H9 (cell line): Measurements from ENCODE around the gene TSPAN31. TPM values are rescaled to one million over a fixed set of nuclear protein-coding genes. Genes with fewer than 3 reads are reported as not detected.

Experiments used
- DNase-seq: peaks from one replicate; pipeline ENCODE4 v3.0.0-alpha.2; 2017
- H2AFZ ChIP-seq: one replicate; pipeline ENCODE4 v1.6.1; 2013; ENCODE audit warnings: mild to moderate bottlenecking, low read length, control low read depth, moderate library complexity
- H2AK5ac ChIP-seq: 2 replicates; pipeline ENCODE4 v1.6.1; 2013; ENCODE audit warnings: low read length, control low read depth, mixed read lengths; ENCODE audit not compliant: insufficient read length
- H2BK120ac ChIP-seq: one replicate; pipeline ENCODE4 v1.6.1; 2013; ENCODE audit warnings: low read depth, mild to moderate bottlenecking, low read length, control low read depth, inconsistent platforms; ENCODE audit not compliant: poor library complexity, severe bottlenecking
- H2BK12ac ChIP-seq: 2 replicates; pipeline ENCODE4 v1.6.1; 2013; ENCODE audit warnings: low read length, control low read depth, mixed read lengths, low read depth; ENCODE audit not compliant: insufficient read length
- H2BK15ac ChIP-seq: 2 replicates; pipeline ENCODE4 v1.6.1; 2013; ENCODE audit warnings: low read depth, low read length, control low read depth
- H2BK20ac ChIP-seq: one replicate; pipeline ENCODE4 v1.6.1; 2013; ENCODE audit warnings: low read depth, mild to moderate bottlenecking, low read length, control low read depth, inconsistent platforms; ENCODE audit not compliant: poor library complexity, severe bottlenecking
- H2BK5ac ChIP-seq: 2 replicates; pipeline ENCODE4 v1.6.1; 2013; ENCODE audit warnings: low read length, control low read depth, mixed read lengths; ENCODE audit not compliant: insufficient read length
- H3K14ac ChIP-seq: 2 replicates; pipeline ENCODE4 v1.6.1; 2013; ENCODE audit warnings: low read length, control low read depth; ENCODE audit not compliant: insufficient read depth
- H3K18ac ChIP-seq: 2 replicates; pipeline ENCODE4 v1.6.1; 2013; ENCODE audit warnings: low read depth, mild to moderate bottlenecking, mixed read lengths, low read length, control low read depth; ENCODE audit not compliant: insufficient read length
- H3K23ac ChIP-seq: 2 replicates; pipeline ENCODE4 v1.6.1; 2013; ENCODE audit warnings: low read length, control low read depth, mixed read lengths, low read depth; ENCODE audit not compliant: insufficient read length
- H3K23me2 ChIP-seq: 2 replicates; pipeline ENCODE4 v1.6.1; 2013; ENCODE audit warnings: low read depth, mild to moderate bottlenecking, mixed read lengths, low read length, control low read depth; ENCODE audit not compliant: insufficient read length, poor library complexity, severe bottlenecking
- H3K27ac ChIP-seq: 2 replicates; pipeline ENCODE4 v1.5.1; 2013; ENCODE audit warnings: low read length, control low read depth, mixed read lengths, low read depth; ENCODE audit not compliant: insufficient read length
- H3K27me3 ChIP-seq: 2 replicates; pipeline ENCODE4 v1.6.1; 2013; ENCODE audit warnings: low read length, control low read depth, inconsistent platforms; ENCODE audit not compliant: insufficient read depth
- H3K4ac ChIP-seq: 2 replicates; pipeline ENCODE4 v1.6.1; 2013; ENCODE audit warnings: low read depth, mild to moderate bottlenecking, control low read depth, inconsistent platforms, low read length, moderate library complexity
- H3K4me1 ChIP-seq: 2 replicates; pipeline ENCODE4 v1.6.1; 2013; ENCODE audit warnings: low read length, control low read depth, inconsistent platforms; ENCODE audit not compliant: insufficient read depth
- H3K4me2 ChIP-seq: 2 replicates; pipeline ENCODE4 v1.6.1; 2013; ENCODE audit warnings: low read length, control low read depth, mixed read lengths; ENCODE audit not compliant: insufficient read length, insufficient read depth
- H3K56ac ChIP-seq: 2 replicates; pipeline ENCODE4 v1.6.1; 2013; ENCODE audit warnings: low read depth, mild to moderate bottlenecking, mixed read lengths, low read length, control low read depth; ENCODE audit not compliant: insufficient read length
- H3K79me1 ChIP-seq: 2 replicates; pipeline ENCODE4 v1.6.1; 2013; ENCODE audit warnings: low read depth, mild to moderate bottlenecking, moderate library complexity, low read length, control low read depth, inconsistent platforms; ENCODE audit not compliant: insufficient read depth, poor library complexity, severe bottlenecking
- H3K79me2 ChIP-seq: 2 replicates; pipeline ENCODE4 v1.6.1; 2013; ENCODE audit warnings: low read length, control low read depth, inconsistent platforms; ENCODE audit not compliant: insufficient read depth
- H3K9ac ChIP-seq: 2 replicates; pipeline ENCODE4 v1.6.1; 2013; ENCODE audit warnings: low read length, control low read depth, mixed read lengths; ENCODE audit not compliant: insufficient read length; ENCODE audit errors: extremely low read depth
- H3K9me3 ChIP-seq: one replicate; pipeline ENCODE4 v1.6.1; 2013; ENCODE audit warnings: low read depth, low read length, inconsistent platforms; ENCODE audit not compliant: control insufficient read depth
- H3T11ph ChIP-seq: one replicate; pipeline ENCODE4 v1.6.1; 2013; ENCODE audit warnings: mild to moderate bottlenecking, low read length, control low read depth, inconsistent platforms
- H4K20me1 ChIP-seq: one replicate; pipeline ENCODE4 v1.6.1; 2013; ENCODE audit not compliant: control insufficient read depth, insufficient read length, insufficient read depth
- H4K5ac ChIP-seq: 2 replicates; pipeline ENCODE4 v1.6.1; 2013; ENCODE audit warnings: low read depth, mild to moderate bottlenecking, mixed read lengths, low read length, control low read depth; ENCODE audit not compliant: insufficient read length
- H4K8ac ChIP-seq: replicated peaks from 2 replicates; pipeline ENCODE4 v1.6.1; 2013; ENCODE audit warnings: low read length, control low read depth, mixed read lengths, low read depth; ENCODE audit not compliant: insufficient read length
- H4K91ac ChIP-seq: 2 replicates; pipeline ENCODE4 v1.6.1; 2013; ENCODE audit warnings: low read depth, mild to moderate bottlenecking, moderate library complexity, mixed read lengths, low read length, control low read depth; ENCODE audit not compliant: insufficient read length
- H3K27ac Mint-ChIP-seq, 3 experiments: 2 replicates in 2 of 3; 3 replicates in 1 of 3; pipeline ENCODE4 v1.8.0; 2020 to 2021; ENCODE audit warnings: mixed read lengths in 3 of 3, mild to moderate bottlenecking in 1 of 3, moderate library complexity in 1 of 3
- H3K27me3 Mint-ChIP-seq: 2 replicates; pipeline ENCODE4 v1.8.0; 2021; ENCODE audit warnings: low read depth, mild to moderate bottlenecking, moderate library complexity, mixed read lengths
- H3K36me3 Mint-ChIP-seq, 3 experiments: 2 replicates in 2 of 3; 3 replicates in 1 of 3; pipeline ENCODE4 v1.8.0; 2020 to 2021; ENCODE audit warnings: low read depth in 3 of 3, mixed read lengths in 3 of 3; ENCODE audit not compliant: insufficient read depth in 1 of 3
- H3K4me1 Mint-ChIP-seq, 2 experiments: 2 replicates each; pipeline ENCODE4 v1.8.0; 2020; ENCODE audit warnings: mixed read lengths in 2 of 2
- H3K4me3 Mint-ChIP-seq, 2 experiments: 2 replicates in 1 of 2; 3 replicates in 1 of 2; pipeline ENCODE4 v1.8.0; 2020 to 2021; ENCODE audit warnings: mild to moderate bottlenecking in 2 of 2, mixed read lengths in 2 of 2, moderate library complexity in 1 of 2
- H3K9me3 Mint-ChIP-seq, 2 experiments: 2 replicates in 1 of 2; 3 replicates in 1 of 2; pipeline ENCODE4 v1.8.0; 2020; ENCODE audit warnings: mild to moderate bottlenecking in 2 of 2, mixed read lengths in 2 of 2, moderate library complexity in 1 of 2
- WGBS: extraction: QIAGEN DNeasy Blood & Tissue Kit; methylation state at CpG from one replicate; pipeline ENCODE4 v1.1.7; 2013; ENCODE audit warnings: missing lambda C conversion rate, low lambda C conversion rate, mixed read lengths; ENCODE audit not compliant: insufficient read length; ENCODE audit errors: extremely low coverage; 5-methylcytosine and 5-hydroxymethylcytosine counted together
- total RNA-seq: library from RNA; stranded (reverse); gene quantifications from 2 replicates; pipeline ENCODE4 v1.2.1, GENCODE V29; 2021
- TF ChIP-seq, protein P1 (sequence below): fragments of 200-600 bp; sonication (generic); conservative IDR thresholded peaks from 3 replicates; pipeline ENCODE4 v1.8.0; 2021; ENCODE audit warnings: antibody characterized with exemption, mild to moderate bottlenecking

The TSPAN31 gene
- total RNA-seq, 1 experiment from 2014 or later = 20.0 TPM

DNA sequence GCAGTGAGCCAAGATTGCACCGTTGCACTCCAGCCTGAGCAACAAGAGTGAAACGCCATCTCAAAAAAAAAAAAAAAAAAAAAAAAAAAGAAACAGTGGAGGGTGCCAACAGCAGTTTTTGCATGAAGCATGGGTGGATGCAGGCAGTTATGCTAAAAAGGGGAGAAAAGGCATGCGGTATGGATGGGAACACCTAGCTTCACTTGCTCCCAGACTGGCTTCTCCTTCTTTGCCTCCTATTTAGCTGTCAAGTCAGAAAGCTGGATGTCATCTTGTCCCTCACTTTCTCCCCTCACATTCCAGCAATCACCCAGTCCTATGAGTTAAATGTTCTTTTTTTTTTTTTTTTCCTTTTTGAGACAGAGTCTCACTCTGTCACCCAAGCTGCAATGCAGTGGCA, 30.2 kb downstream of the TSPAN31 start:
- no peaks in the 10 kb centered on the region for H4K20me1 ChIP-seq
- H3K18ac ChIP-seq = no peak overlapping the region
- H2AFZ ChIP-seq = no peak overlapping the region
- H2BK120ac ChIP-seq = no peak overlapping the region
- H3K23ac ChIP-seq = no peak overlapping the region
- H2BK12ac ChIP-seq = no peak overlapping the region
- no peak overlapping the region for H3K14ac ChIP-seq
- no peak for DNase-seq
- H3K79me1 ChIP-seq = no peaks in the 10 kb centered on the region
- Mint-ChIP-seq H3K27me3 (peaks cover 7% of the 10 kb centered on the region; the same call in 1 of the 2 replicates), H3K4me3 (no peak overlapping the region), H3K27ac (no peak overlapping the region), H3K4me1 (peaks cover 7 to 12% of the 10 kb centered on the region in 2 experiments; a peak in 3 of 4 replicates), H3K9me3 (no peaks in the 10 kb centered on the region), H3K36me3 (peaks cover 8 to 20% (median 12%) of the 10 kb centered on the region in 3 experiments)
- no peak overlapping the region for H3K4ac ChIP-seq
- no peak overlapping the region for H4K5ac ChIP-seq
- H3K23me2 ChIP-seq = peaks cover 8% of the 10 kb centered on the region
- no peak overlapping the region for H3K56ac ChIP-seq
- no peak overlapping the region for H3K27ac ChIP-seq
- no peaks in the 10 kb centered on the region for H3K4me1 ChIP-seq
- no peaks in the 10 kb centered on the region for H3K27me3 ChIP-seq
- no peak overlapping the region for H4K8ac ChIP-seq
- H3T11ph ChIP-seq = no peak overlapping the region
- TF ChIP-seq, protein P1, sequence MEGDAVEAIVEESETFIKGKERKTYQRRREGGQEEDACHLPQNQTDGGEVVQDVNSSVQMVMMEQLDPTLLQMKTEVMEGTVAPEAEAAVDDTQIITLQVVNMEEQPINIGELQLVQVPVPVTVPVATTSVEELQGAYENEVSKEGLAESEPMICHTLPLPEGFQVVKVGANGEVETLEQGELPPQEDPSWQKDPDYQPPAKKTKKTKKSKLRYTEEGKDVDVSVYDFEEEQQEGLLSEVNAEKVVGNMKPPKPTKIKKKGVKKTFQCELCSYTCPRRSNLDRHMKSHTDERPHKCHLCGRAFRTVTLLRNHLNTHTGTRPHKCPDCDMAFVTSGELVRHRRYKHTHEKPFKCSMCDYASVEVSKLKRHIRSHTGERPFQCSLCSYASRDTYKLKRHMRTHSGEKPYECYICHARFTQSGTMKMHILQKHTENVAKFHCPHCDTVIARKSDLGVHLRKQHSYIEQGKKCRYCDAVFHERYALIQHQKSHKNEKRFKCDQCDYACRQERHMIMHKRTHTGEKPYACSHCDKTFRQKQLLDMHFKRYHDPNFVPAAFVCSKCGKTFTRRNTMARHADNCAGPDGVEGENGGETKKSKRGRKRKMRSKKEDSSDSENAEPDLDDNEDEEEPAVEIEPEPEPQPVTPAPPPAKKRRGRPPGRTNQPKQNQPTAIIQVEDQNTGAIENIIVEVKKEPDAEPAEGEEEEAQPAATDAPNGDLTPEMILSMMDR = no peak
- H2BK20ac ChIP-seq = no peak overlapping the region
- no peak overlapping the region for H2BK15ac ChIP-seq
- H3K9ac ChIP-seq = no peak overlapping the region
- H2AK5ac ChIP-seq = no peak overlapping the region
- H3K9me3 ChIP-seq = no peaks in the 10 kb centered on the region
- H3K4me2 ChIP-seq = no peak overlapping the region
- no peaks in the 10 kb centered on the region for H3K79me2 ChIP-seq
- no peak overlapping the region for H4K91ac ChIP-seq
- WGBS = no CpG with 5 or more reads among the region's 3 CpGs
- H2BK5ac ChIP-seq = no peak overlapping the region
